Osteoblast (primary cell): Measurements from ENCODE around the gene RNH1. TPM values are rescaled to one million over a fixed set of nuclear protein-coding genes. Genes with fewer than 3 reads are reported as not detected.
"Not testable (repeated sequence)": the region's sequence is repeated elsewhere in the genome, so short reads cannot be mapped to it uniquely, and the experiment has no call there.

Experiments
- DNase-seq: peaks from one replicate; pipeline ENCODE4 v3.0.0; 2011; ENCODE audit warnings: low spot score, mixed read lengths; ENCODE audit not compliant: insufficient read length; ENCODE audit errors: missing footprints
- H2AFZ ChIP-seq: 2 replicates; pipeline ENCODE4 v1.6.0; 2011; ENCODE audit warnings: mild to moderate bottlenecking, low read length
- H3K27ac ChIP-seq: 2 replicates; pipeline ENCODE4 v1.5.1; 2011; ENCODE audit warnings: mild to moderate bottlenecking, low read depth, low read length, moderate library complexity
- H3K27me3 ChIP-seq: 2 replicates; pipeline ENCODE4 v1.6.0; 2012; ENCODE audit warnings: mild to moderate bottlenecking, control low read depth, inconsistent platforms, low read length, moderate library complexity; ENCODE audit not compliant: insufficient read depth
- H3K36me3 ChIP-seq: 2 replicates; pipeline ENCODE4 v1.5.1; 2011; ENCODE audit warnings: mild to moderate bottlenecking, low read length, control low read depth, moderate library complexity; ENCODE audit not compliant: insufficient read depth
- H3K4me1 ChIP-seq: 2 replicates; pipeline ENCODE4 v1.5.1; 2011; ENCODE audit warnings: mild to moderate bottlenecking, low read length, control low read depth, moderate library complexity; ENCODE audit not compliant: insufficient read depth
- H3K4me2 ChIP-seq: 2 replicates; pipeline ENCODE4 v1.6.0; 2011; ENCODE audit warnings: mild to moderate bottlenecking, low read length; ENCODE audit not compliant: insufficient read depth
- H3K4me3 ChIP-seq: fragments of 200-600 bp; sonication (generic); 3 replicates; pipeline ENCODE4 v1.5.1; 2012; ENCODE audit warnings: mild to moderate bottlenecking, low read length, inconsistent platforms; ENCODE audit not compliant: insufficient read depth
- H3K79me2 ChIP-seq: 2 replicates; pipeline ENCODE4 v1.6.0; 2012; ENCODE audit warnings: mild to moderate bottlenecking, low read length, control low read depth, inconsistent platforms; ENCODE audit not compliant: insufficient read depth
- H3K9me3 ChIP-seq: 2 replicates; pipeline ENCODE4 v1.5.1; 2011; ENCODE audit warnings: low read depth, low read length, control low read depth
- H4K20me1 ChIP-seq: 2 replicates; pipeline ENCODE4 v1.6.0; 2012; ENCODE audit warnings: mild to moderate bottlenecking, low read length, control low read depth; ENCODE audit not compliant: insufficient read depth
- CTCF ChIP-seq: IDR thresholded peaks from 2 replicates; pipeline ENCODE4 v1.5.1; 2011; ENCODE audit warnings: mild to moderate bottlenecking, low read depth, low read length, moderate library complexity; ENCODE audit errors: extremely low read depth
- total RNA-seq: library from RNA; depleted of rRNA; stranded (reverse); fragments of >200 nt; gene quantifications from 2 replicates; pipeline ENCODE4 v1.2.3, GENCODE V29; 2012

RNH1 gene
- total RNA-seq, 1 donor: 506 TPM

GRCh38 chr11:472816-473215 is 34.2 kb downstream of the RNH1 start:
- Histone ChIP-seq H3K79me2 (peaks cover 41% of the 10 kb centered on the region), H2AFZ (no peak overlapping the region)

DNA sequence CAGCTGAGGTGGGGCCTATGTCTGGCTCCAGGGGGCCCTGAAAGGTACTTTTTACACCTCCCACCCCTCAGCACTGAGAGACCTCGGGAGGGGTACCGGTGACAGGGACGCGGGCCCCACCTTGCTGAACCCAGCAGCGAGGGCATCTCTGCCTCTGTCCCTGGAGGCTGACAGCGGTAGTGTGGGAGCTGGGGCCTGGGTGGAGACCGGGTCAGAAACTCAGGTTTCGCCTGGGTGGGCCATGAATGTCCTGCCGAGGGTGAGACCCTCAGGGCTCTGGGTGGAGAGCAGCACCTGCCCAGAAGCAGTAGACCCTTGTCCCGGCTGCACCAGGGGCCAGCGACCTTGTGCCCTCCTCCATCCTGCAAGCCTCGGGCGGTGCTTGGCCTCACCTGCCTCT is 34.8 kb downstream of the RNH1 start:
- no peak overlapping the region for H3K4me2 ChIP-seq
- no peak for DNase-seq
- H3K9me3 ChIP-seq: no peaks in the 10 kb centered on the region
- peaks cover 41% of the 10 kb centered on the region for H3K79me2 ChIP-seq
- no peaks in the 10 kb centered on the region for H4K20me1 ChIP-seq
- H2AFZ ChIP-seq: no peak overlapping the region
- H3K27ac ChIP-seq: no peak overlapping the region
- H3K27me3 ChIP-seq: no peaks in the 10 kb centered on the region
- H3K4me1 ChIP-seq: peaks cover 10% of the 10 kb centered on the region
- H3K36me3 ChIP-seq: no peaks in the 10 kb centered on the region
- H3K4me3 ChIP-seq: no peak overlapping the region
- no peak for TF ChIP-seq CTCF

More at GRCh38 chr11:472816-473215, 34.2 kb downstream of the RNH1 start:
- H3K9me3 ChIP-seq: no peaks in the 10 kb centered on the region
- H3K27me3 ChIP-seq: no peaks in the 10 kb centered on the region
- TF ChIP-seq CTCF: no peak
- no peak overlapping the region for H3K27ac ChIP-seq
- H3K4me1 ChIP-seq: peaks cover 10% of the 10 kb centered on the region
- H3K36me3 ChIP-seq: no peaks in the 10 kb centered on the region
- H4K20me1 ChIP-seq: no peaks in the 10 kb centered on the region
- no peak overlapping the region for H3K4me3 ChIP-seq
- DNase-seq: peak; percentile 60
- no peak overlapping the region for H3K4me2 ChIP-seq

GRCh38 chr11:471468-472145 is 35.4 kb downstream of the RNH1 start:
- Histone ChIP-seq H3K27me3 (no peaks in the 10 kb centered on the region), H3K27ac (no peak overlapping the region), H3K4me3 (no peak overlapping the region), H3K79me2 (peaks cover 41% of the 10 kb centered on the region), H3K4me2 (no peak overlapping the region), H4K20me1 (no peaks in the 10 kb centered on the region), H3K4me1 (peaks cover 10% of the 10 kb centered on the region), H2AFZ (no peak overlapping the region), H3K9me3 (no peaks in the 10 kb centered on the region), H3K36me3 (no peaks in the 10 kb centered on the region)
- no peak for TF ChIP-seq CTCF
- DNase-seq: no peak

DNA sequence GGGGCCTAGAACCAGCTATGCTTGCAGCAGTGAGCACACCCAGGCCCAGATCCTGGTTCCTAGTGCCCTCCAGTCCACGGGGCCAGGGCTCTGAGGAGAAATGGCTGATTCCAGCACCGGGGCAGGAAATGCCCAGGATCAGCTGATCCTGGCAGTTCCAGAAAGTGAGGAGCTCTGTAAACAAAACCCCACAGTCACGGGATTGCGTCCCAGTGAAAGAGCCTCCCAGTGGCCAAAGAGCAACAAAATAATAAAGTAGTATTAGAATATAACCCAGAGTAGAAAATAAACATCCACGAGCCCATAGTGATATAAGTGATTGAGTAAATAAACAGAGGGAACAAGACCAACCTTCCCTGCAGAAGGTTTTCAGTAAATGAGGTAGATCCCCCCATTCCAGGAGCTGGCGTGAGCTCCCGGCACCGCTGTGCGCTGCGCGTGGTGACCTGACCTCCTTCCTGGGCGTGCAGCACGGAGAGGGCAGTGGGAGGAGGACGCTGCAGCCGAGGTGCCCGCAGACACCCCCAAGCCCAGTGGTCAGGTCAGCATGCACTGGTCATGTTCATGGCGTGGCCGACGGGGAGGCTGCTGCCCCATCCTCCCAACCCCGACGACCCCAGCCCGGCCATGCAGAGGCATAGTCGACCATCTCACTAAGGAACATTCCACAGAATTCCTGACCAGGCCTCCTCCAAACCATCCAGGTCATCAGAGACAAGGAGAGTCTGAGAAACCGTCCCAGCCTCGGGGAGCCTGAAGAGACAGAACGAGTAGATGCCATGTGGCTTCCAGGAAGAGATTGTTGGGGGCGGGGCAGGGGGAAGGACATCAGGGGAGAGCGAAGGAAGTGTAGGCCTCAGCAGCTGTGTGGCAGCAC is 37.1 kb downstream of the RNH1 start:
- Histone ChIP-seq H3K27ac (peak overlapping the region; percentile 77), H3K4me1 (peaks cover 10% of the 10 kb centered on the region), H3K4me2 (peak overlapping the region; percentile 81), H2AFZ (peak overlapping the region; percentile 90), H4K20me1 (no peaks in the 10 kb centered on the region), H3K4me3 (peak overlapping the region; percentile 66), H3K36me3 (peaks cover 2% of the 10 kb centered on the region), H3K9me3 (no peaks in the 10 kb centered on the region), H3K27me3 (no peaks in the 10 kb centered on the region), H3K79me2 (peaks cover 28% of the 10 kb centered on the region)
- peak; percentile 42 for TF ChIP-seq CTCF
- DNase-seq: peak; percentile 99

- not testable (repeated sequence) for H3K9me3 ChIP-seq, DNase-seq, H4K20me1 ChIP-seq, H3K27me3 ChIP-seq, H3K36me3 ChIP-seq
- Histone ChIP-seq H2AFZ (peak overlapping the region; percentile 90), H3K4me2 (peak overlapping the region; percentile 81), H3K79me2 (peaks cover 26% of the 10 kb centered on the region), H3K27ac (peak overlapping the region; percentile 77), H3K4me1 (peaks cover 10% of the 10 kb centered on the region), H3K4me3 (peak overlapping the region; percentile 66)
Observed at GRCh38 chr11:469026-469683, 37.9 kb downstream of the RNH1 start.
